Measurements from ENCODE around the gene SLC1A2. TPM values are rescaled to one million over a fixed set of nuclear protein-coding genes. Genes with fewer than 3 reads are reported as not detected.
A peak's percentile ranks its signal among the peaks of the same experiment; 100 is the strongest.

Gene SLC1A2
- total and polyA plus RNA-seq, 8 donors = 0.89 to 31.8 (median 18.9) TPM

- no peak for DNase-seq
- Histone ChIP-seq H3K27me3 (no peaks in the 10 kb centered on the region), H3K9me3 (no peaks in the 10 kb centered on the region), H3K4me3 (no peak overlapping the region), H3K36me3 (peaks cover 3 to 76% of the 10 kb centered on the region in 2 donors), H3K4me1 (peaks cover 6 to 69% of the 10 kb centered on the region in 2 donors), H3K27ac (peak overlapping the region; percentile 27 to 94)
- ATAC-seq = peak; percentile 70
- intact Hi-C loops (cut with DNase I) = no loop called here
- TF ChIP-seq, protein P1, sequence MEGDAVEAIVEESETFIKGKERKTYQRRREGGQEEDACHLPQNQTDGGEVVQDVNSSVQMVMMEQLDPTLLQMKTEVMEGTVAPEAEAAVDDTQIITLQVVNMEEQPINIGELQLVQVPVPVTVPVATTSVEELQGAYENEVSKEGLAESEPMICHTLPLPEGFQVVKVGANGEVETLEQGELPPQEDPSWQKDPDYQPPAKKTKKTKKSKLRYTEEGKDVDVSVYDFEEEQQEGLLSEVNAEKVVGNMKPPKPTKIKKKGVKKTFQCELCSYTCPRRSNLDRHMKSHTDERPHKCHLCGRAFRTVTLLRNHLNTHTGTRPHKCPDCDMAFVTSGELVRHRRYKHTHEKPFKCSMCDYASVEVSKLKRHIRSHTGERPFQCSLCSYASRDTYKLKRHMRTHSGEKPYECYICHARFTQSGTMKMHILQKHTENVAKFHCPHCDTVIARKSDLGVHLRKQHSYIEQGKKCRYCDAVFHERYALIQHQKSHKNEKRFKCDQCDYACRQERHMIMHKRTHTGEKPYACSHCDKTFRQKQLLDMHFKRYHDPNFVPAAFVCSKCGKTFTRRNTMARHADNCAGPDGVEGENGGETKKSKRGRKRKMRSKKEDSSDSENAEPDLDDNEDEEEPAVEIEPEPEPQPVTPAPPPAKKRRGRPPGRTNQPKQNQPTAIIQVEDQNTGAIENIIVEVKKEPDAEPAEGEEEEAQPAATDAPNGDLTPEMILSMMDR (IDR thresholded peaks at IDR 0.05) = no peak
These were observed 204.6 kb downstream of the SLC1A2 start for GRCh38 chr11:35214792-35215193.

DNA sequence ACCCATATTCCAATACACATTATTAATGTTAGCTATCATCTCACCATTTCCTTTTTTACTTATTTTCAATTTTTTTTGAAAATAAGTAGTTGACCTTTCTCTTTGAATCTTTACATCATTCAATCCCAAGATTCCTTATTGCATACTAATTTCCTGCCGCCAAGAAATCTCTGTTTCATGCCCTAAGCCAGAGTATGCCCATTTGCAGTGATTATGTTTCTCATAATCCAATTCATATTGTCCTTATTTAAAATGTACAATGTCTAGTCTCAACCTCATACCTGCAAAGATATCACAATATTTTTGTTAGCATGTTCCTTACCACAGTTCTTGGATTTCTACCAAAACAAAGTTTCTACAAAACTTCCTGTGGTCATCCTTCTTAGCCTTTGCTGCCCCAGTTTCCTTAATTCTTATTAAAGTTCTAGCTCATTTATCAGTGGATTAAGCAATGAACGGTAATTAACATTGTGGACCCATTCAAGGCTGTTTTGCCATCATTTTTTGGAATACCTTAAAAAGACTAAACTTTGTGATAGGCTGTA is 205.1 kb downstream of the SLC1A2 start:
- no peak for DNase-seq
- no peak overlapping the region for H3K4me3 ChIP-seq
- H3K27me3 ChIP-seq = no peaks in the 10 kb centered on the region
- intact Hi-C loops (cut with DNase I) = no loop called here
- ATAC-seq = no peak
- peak overlapping the region; percentile 27 to 94 for H3K27ac ChIP-seq
- peaks cover 3 to 76% of the 10 kb centered on the region in 2 donors for H3K36me3 ChIP-seq
- H3K9me3 ChIP-seq = no peaks in the 10 kb centered on the region
- TF ChIP-seq, protein P1 (IDR thresholded peaks at IDR 0.05) = no peak
- H3K4me1 ChIP-seq = peaks cover 6 to 69% of the 10 kb centered on the region in 2 donors

- Histone ChIP-seq H3K4me1 (peaks cover 6 to 65% of the 10 kb centered on the region in 2 donors), H3K27me3 (no peaks in the 10 kb centered on the region), H3K36me3 (peaks cover 3 to 76% of the 10 kb centered on the region in 2 donors), H3K9me3 (no peaks in the 10 kb centered on the region), H3K27ac (peak overlapping the region; percentile 75 to 94), H3K4me3 (no peak overlapping the region)
- intact Hi-C loops (cut with DNase I) = no loop called here
- DNase-seq (no peak), ATAC-seq (peak; percentile 27)
- TF ChIP-seq, protein P1 (IDR thresholded peaks at IDR 0.05) = no peak
These were observed 207.4 kb downstream of the SLC1A2 start for GRCh38 chr11:35211952-35212351.

DNA sequence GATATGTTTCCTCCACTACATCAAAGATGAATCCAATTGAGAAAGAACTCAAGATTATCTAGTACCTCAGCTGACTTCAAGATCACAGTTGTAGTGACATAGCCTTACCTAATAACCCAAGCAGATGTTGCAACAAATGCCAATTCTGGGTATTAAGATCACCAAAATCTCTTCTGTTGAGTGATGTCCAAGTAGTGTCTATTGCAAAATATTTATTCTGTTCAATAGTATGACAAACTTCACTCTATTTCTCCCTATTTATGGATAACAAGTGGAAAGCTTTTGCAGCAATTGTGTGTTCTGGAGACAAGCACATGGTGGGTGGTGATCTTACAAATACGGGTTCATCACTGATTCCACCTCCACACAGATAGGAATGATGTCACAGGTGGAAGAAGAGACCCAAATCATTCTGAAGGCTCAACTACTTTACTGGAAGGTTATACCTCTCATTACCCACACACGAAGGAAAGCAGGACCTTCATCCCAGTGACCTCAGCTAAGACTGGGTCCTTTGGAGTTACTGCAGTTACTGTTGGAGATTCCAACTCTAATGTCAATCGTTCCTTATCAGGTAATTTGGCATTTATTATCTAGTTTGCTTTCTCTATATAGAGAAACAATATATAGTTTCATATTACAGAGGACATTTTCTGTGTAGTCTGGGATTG is 208.3 kb downstream of the SLC1A2 start:
- TF ChIP-seq, protein P1 (IDR thresholded peaks at IDR 0.05) = no peak
- peaks cover 6 to 57% of the 10 kb centered on the region in 2 donors for H3K4me1 ChIP-seq
- H3K27me3 ChIP-seq = no peaks in the 10 kb centered on the region
- intact Hi-C loops (cut with DNase I) = no loop called here
- ATAC-seq (no peak), DNase-seq (no peak)
- peak overlapping the region in 1 of 2 donors; percentile 94 for H3K27ac ChIP-seq
- no peaks in the 10 kb centered on the region for H3K9me3 ChIP-seq
- no peak overlapping the region for H3K4me3 ChIP-seq
- peaks cover 3 to 76% of the 10 kb centered on the region in 2 donors for H3K36me3 ChIP-seq

DNA sequence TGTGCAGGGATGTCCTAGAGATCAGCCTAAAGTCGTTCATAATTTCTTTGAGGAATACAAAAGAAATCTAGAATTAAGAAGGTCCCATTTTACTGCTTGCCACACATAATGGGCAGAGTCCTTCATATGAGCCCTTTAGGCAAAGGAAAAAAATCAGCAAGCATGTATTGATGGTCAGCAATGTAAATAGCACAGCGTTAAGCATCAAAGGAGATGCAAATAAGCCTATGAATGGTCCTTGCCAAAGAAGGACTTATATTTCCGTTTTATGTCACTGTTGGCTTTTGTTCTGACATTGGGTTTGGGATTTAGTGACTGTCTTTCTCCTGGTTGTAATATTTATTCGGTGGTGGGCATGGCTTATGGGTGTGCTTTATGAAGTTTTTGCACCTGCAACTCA is 210.6 kb downstream of the SLC1A2 start:
- peaks cover 0 to 42% of the 10 kb centered on the region in 2 donors for H3K4me1 ChIP-seq
- H3K27ac ChIP-seq = peak overlapping the region in 1 of 2 donors; percentile 24
- intact Hi-C loops (cut with DNase I) = no loop called here
- H3K9me3 ChIP-seq = no peaks in the 10 kb centered on the region
- ATAC-seq (no peak), DNase-seq (no peak)
- no peak overlapping the region for H3K4me3 ChIP-seq
- TF ChIP-seq, protein P1 (IDR thresholded peaks at IDR 0.05) = no peak
- peaks cover 3 to 82% of the 10 kb centered on the region in 2 donors for H3K36me3 ChIP-seq
- H3K27me3 ChIP-seq = no peaks in the 10 kb centered on the region
